Measurements from ENCODE around the gene MEI4. TPM values are rescaled to one million over a fixed set of nuclear protein-coding genes. Genes with fewer than 3 reads are reported as not detected.

The MEI4 gene, protein sequence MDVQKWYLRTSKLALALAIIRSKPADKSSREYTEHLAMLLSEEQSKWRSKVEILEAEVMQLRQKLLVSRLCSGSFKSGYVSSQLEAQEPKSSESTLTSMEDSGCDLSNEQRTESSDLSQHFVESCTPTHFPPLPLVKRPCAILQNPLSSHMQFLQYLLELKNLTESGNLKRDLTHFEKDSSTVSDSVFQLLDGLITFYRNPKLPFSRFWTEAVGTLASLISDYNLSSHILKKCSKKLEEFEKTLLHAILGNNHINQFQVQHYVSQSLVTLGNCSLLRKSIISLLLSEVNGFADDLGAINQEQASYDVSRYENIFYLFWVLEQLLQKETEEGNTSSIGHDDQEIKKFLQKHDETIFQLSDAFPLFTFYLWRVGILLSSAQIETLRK
- total RNA-seq: not detected in 2 replicates

DNA sequence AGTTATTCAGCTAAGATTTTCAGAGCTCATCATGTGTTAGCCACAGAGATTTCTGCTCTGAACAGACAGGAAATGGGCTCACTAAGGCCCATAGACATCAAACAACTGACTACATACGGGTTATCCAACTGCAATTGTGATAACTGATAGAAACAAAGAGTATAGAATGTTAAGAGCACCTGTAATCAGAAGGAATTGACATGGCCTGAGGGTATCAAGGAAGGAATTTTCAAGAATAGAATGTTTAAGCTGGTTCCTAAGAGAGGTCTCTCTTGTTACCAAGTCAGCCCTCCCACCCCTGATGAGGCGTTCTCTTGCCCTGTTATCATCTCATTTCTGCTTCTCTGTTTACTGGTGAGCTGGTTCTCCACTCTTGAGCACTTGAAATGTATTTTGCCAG is at the start of gene MEI4:
Gene MEI4 (plus strand): TSS at position 301 of the 400 bp plus-strand sequence. CDS start 37,633 bp downstream, outside the sequence.

Other genes with a start within 250 kb of the MEI4 start
- 65.6 and 78.2 TPM in 2 replicates for gene HTR1B, start 189.5 kb upstream of the MEI4 start, total RNA-seq

Data from thoracic aorta endothelial cell (primary cell).